AG20443 (cell line): Measurements from ENCODE around the gene CIC.
"Not testable (repeated sequence)": the region's sequence is repeated elsewhere in the genome, so short reads cannot be mapped to it uniquely, and the experiment has no call there.

ENCODE experiments used
- DNase-seq: peaks from one replicate; pipeline ENCODE4 v3.0.0; 2012; ENCODE audit warnings: low spot score, mixed read lengths

The CIC gene

DNA sequence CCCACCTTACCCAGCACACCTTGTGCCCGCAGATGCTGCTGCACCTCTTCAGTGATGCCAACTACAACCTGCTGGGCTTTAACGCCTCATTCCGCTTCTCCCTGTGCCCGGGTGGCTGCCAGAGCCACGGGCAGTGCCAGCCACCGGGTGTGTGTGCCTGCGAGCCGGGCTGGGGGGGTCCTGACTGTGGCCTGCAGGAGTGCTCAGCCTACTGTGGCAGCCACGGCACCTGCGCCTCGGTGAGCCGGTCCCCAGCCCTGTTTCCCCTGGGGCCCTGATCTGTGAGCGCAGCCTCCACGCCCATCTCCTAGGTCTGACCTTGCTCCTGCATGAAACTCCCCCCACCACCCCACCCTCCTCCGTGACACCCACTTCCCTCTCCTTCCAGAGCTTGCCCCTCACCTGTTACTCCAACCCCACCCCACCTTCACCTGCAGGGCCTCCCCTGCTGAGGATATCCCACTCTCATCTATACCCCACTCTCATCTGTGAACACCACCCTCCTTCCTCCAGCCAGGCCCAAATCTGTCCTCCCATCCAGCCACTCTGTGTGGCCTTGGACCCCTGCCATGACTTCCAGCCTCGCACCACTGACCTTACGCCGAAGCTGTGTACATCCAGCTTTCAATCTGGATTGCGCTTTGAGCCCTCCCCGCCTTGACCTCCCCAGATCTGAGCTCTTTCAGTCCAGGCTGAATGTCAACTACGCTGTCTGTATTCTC is 65.1 kb downstream of the CIC start:
- no peak for DNase-seq

DNA sequence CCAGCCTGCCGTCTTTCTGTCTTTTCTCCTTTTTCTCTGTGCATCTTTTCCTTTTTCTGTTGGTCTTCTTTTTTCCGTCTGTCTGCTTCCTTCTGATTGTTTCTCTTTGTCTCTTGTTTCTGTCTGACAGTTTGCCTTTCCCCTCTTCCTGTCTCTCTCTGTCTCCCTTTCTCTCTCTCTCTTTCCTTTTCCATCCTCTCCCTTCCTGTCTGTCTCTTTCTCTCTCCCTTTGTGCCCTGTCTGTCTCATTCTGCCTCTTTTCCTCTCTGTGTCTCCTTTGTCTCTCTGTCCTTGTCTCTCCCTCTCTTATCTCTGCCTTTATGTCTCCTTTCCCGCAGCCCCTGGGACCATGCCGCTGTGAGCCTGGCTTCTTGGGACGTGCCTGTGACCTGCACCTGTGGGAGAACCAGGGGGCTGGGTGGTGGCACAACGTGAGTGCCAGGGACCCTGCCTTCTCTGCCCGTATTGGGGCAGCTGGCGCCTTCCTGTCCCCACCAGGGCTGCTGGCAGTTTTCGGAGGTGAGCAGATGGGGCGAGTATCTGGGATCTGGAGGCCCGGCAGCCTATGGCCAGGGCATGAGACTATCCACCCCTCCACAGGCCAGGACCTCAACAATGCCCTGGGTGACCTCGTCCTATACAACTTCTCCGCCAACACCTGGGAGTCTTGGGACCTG is 65.8 kb downstream of the CIC start:
- no peak for DNase-seq

DNA sequence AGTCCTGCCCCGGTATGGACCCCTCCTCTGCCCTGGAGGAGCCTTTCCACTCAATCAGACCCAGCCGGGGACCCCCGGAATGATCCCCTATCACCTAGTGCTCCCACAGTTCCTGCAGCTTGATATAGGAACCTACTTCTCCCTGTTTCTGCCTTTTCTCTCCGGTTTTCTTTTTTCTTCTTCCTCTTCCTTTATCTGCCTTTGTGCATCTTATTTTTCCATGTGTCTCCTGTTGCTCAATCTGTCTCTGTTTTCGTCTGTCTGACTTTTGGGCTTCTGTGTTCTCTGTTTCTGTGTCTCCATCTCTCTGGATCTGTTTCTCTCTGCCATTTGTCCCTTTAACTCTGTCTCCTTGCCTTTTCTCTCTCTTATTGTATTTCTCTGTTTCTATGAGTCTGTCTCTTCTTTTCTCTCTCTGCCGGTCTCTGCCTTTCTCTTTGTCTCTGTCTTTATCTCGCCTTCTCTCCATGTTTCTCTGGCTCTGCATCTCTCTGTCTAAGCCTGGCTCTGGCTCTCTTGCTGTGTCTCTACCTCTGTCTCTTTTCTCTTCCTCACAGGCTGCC is 66.4 kb downstream of the CIC start:
- no peak for DNase-seq

DNA sequence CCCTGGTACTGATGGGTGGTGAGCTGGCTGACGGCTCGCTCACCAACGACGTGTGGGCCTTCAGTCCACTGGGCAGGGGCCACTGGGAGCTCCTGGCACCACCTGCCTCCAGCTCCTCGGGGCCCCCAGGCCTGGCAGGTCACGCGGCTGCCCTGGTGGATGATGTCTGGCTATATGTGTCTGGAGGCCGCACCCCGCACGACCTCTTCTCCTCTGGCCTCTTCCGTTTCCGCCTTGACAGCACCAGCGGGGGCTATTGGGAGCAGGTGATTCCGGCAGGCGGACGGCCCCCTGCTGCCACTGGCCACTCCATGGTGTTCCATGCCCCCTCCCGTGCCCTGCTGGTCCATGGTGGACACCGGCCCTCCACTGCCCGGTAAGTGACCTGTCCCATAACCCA is 66.9 kb downstream of the CIC start:
- no peak for DNase-seq

DNA sequence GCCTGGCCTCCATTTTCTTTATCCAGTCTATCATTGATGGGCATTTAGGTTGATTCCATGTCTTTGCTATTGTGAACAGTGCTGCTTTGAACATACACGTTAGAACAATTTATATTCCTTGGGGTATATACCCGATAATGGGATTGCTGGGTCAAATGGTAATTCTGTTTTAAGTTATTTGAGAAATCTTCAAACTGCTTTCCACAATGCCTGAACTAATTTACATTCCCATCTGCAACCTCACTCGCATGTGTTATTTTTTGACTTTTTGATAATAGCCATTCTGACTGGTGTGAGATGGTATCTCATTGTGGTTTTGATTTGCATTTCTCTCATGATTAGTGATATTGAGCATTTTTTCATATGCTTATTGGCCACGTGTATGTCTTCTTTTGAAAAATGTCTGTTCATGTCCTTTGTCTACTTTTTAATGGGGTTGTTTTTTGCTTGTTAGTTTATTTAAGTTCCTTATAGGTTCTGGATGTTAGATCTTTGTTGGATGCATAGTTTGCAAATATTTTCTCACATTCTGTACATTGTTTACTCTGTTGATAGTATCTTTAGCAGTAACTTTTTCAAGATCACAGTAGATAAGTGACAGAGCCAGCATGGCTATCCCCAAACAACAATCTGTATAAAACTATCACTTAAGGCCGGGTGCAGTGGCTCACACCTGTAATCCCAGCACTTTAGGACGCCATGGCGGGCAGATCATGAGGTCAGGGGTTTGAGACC is 70.2 kb downstream of the CIC start:
- DNase-seq = not testable (repeated sequence)

DNA sequence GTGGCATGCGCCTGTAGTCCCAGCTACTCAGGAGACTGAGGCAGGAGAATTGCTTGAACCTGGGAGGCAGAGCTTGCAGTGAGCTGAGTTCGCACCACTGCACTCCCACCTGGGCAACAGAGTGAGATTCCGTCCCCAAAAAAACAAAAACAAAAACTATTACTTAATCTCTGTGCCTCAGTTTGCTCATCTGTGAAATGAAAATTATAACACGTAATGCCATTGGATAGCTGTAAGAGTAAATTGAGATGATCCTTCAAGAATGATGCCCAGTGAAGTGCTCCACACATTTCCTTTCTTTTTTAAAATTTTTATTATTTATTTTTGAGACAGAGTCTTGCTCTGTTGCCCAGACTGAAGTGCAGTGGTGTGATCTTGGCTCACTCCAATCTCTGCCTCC is 70.9 kb downstream of the CIC start:
- DNase-seq = not testable (repeated sequence)

DNA sequence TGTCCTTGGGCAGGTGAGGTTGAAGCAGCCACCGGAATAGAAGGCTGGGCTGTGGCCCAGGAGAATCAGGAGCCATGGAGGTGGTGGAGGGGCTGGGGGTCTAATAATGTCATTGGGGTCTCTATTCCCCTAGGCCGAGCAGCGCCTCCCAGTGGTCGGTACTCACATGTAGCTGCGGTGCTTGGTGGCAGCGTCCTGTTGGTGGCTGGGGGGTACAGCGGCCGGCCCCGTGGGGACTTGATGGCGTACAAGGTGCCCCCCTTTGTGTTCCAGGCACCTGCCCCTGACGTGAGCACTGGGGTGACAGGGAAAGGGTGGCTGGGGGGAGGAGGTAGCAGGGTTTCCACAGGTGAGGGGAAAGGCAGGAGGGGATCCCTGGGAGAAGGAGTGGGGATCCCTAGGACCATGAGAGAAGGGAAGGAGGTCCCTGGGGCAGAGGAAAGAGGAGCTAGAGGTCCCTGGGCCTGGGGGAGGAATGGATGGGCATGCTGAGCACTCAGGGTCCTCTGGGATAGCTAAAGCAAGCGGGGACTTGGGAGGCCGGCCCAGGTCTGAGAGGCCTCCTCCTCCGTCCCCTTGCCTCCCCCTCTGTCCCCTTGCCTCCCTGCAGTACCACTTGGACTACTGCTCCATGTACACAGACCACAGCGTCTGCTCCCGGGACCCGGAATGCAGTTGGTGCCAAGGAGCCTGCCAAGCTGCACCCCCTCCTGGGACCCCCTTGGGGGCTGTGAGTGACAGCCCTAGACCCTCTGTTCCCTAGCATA is 74.5 kb downstream of the CIC start:
- DNase-seq = no peak

DNA sequence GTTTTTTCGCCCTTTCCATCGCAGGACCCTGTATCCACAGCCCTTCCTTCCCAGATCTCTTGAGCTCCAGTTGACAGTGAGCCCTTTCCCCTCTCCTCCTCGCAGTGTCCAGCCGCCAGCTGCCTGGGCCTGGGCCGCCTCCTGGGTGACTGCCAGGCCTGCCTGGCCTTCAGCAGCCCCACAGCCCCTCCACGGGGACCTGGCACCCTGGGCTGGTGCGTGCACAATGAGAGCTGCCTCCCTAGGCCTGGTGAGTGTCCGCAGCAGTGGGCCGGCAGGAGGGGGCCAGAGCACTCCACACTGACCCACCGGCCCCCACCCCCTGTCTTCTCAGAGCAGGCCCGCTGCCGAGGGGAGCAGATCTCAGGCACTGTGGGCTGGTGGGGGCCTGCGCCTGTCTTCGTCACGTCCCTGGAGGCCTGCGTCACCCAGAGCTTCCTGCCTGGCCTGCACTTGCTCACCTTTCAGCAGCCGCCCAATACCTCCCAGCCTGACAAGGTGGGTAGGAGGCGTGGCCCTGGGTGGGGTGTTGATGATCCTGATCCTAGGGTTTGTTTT is 75.4 kb downstream of the CIC start:
- DNase-seq = no peak
